ENCODE data around the gene SNF8.
A peak's percentile ranks its signal among the peaks of the same experiment; 100 is the strongest.
"Not testable (repeated sequence)": the region's sequence is repeated elsewhere in the genome, so short reads cannot be mapped to it uniquely, and the experiment has no call there.

The SNF8 gene, protein sequence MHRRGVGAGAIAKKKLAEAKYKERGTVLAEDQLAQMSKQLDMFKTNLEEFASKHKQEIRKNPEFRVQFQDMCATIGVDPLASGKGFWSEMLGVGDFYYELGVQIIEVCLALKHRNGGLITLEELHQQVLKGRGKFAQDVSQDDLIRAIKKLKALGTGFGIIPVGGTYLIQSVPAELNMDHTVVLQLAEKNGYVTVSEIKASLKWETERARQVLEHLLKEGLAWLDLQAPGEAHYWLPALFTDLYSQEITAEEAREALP

GRCh38 chr17:48944515-48945260, at the start of gene SNF8:
TSS of gene SNF8 (minus strand) at chr17:48944842. CDS start at chr17:48944734, 108 bp downstream.
- DNase-seq (ENCODE audit: low read depth in 2 of 2), result peak; percentile 84 to 90

- DNase-seq (ENCODE audit: low read depth in 2 of 2), result no peak
Observed at GRCh38 chr17:48993951-48994350, 49.3 kb upstream of the SNF8 start.

GRCh38 chr17:48993305-48993704, 48.7 kb upstream of the SNF8 start:
- DNase-seq (ENCODE audit: low read depth in 2 of 2), result no peak

- no peak for DNase-seq (ENCODE audit: low read depth in 2 of 2)
Observed at GRCh38 chr17:48992444-48992843, 47.8 kb upstream of the SNF8 start.

- no peak for DNase-seq (ENCODE audit: low read depth in 2 of 2)
Observed at GRCh38 chr17:48990882-48991357, 46.3 kb upstream of the SNF8 start.

GRCh38 chr17:48989100-48989499, 44.5 kb upstream of the SNF8 start:
- no peak for DNase-seq (ENCODE audit: low read depth in 2 of 2)

DNA sequence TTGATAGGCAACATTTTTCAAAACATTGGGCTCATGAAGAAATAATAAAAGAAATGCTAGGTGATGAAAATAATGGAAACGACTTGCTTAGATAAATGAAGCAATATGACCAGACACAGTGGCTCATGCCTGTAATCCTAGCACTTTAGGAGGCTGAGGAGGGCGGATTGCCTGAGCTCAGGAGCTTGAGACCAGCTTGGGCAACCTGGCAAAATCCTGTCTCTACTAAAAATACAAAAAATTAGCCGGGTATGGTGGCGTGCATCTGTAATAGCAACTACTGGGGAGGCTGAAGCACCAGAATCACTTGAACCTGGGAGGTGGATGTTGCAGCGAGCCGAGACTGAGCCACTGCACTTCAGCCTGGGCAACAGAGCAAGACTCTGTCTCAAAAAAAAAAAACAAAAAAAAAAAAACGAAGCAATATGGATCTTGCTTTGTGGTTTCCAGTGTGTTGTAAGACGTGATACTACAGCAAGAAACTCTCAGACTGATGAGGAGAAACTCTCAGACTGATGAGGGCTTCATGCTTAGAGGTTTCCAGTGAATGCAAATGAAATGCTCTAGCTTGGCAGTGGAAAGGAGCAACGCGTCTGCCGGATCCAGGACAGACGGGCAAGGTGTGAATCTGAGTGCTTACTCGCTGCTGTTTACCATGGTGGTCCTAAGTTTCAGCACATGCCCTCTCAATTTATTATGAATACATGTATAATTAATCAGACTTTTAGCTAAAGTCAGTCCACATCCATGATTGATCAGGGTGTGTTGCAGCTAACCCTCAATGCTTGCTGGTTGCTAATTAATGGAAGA, 41.0 kb upstream of the SNF8 start:
- DNase-seq (ENCODE audit: low read depth in 2 of 2), result no peak

- no peak for DNase-seq (ENCODE audit: low read depth in 2 of 2)
Observed at GRCh38 chr17:48981927-48982539, 37.4 kb upstream of the SNF8 start.

GRCh38 chr17:48973806-48974205, 29.2 kb upstream of the SNF8 start:
- DNase-seq (ENCODE audit: low read depth in 2 of 2), result no peak

GRCh38 chr17:48972749-48973097, 28.1 kb upstream of the SNF8 start:
- no peak for DNase-seq (ENCODE audit: low read depth in 2 of 2)

DNA sequence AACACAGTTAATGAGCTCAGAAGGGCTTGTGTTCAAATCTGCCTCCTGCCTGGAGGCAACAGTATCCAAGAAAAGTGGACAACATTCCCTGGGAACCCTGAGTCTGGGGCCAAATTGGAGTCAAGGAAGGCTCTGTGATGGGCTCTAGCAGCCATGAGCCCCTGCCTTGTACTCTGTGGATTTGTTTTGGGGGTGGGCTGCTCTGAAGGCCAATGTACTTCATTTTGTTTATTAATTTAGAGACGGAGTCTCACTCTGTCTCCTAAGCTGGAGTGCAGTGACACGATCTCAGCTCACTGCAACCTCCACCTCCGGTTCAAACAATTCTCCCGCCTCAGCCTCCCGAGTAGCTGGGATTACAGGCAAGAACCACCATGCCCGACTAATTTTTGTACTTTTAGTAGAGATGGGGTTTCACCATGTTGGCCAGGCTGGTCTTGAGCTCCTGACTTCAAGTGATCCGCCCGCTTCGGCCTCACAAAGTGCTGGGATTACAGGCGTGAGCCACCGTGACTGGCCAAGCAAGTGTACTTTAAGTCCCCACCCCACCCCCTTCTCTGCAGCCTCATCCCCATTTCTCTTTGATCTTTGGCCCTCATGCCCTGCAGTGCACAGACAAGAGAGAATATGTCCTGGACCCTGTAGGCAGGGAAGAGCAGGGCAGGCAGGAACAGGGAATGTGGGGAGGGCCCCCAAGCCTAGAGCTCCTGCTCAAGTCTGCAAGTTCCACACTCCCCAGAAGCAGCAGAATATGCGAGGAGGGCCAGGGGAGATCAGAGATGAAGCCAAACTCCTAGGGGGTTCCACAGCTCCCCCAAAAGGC, 26.4 kb upstream of the SNF8 start:
- DNase-seq (ENCODE audit: low read depth in 2 of 2), result no peak

DNA sequence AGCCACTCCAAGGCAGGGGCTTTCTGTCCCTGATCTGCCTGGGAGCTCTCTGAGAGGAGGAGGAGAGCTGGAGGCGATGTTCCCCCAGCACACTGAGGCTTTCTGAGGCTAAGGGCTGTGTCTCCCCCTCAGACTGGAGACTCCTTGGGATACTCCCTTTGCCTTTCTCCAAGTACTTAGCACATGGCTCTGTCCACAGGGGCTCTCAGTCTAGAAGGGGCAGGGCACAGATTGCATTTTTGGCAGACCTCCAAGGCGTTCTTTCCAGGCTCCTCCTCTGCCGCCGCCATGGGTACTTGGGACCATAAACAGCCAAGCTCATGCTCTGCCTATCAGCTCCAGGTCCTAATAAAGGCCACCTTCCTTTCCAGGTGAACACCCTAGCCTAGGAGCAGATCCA, 25.6 kb upstream of the SNF8 start:
- no peak for DNase-seq (ENCODE audit: low read depth in 2 of 2)

GRCh38 chr17:48961516-48962233, 17.0 kb upstream of the SNF8 start:
- no peak for DNase-seq (ENCODE audit: low read depth in 2 of 2)

- DNase-seq (ENCODE audit: low read depth in 2 of 2), result no peak
Observed at GRCh38 chr17:48960834-48961515, 16.3 kb upstream of the SNF8 start.

DNA sequence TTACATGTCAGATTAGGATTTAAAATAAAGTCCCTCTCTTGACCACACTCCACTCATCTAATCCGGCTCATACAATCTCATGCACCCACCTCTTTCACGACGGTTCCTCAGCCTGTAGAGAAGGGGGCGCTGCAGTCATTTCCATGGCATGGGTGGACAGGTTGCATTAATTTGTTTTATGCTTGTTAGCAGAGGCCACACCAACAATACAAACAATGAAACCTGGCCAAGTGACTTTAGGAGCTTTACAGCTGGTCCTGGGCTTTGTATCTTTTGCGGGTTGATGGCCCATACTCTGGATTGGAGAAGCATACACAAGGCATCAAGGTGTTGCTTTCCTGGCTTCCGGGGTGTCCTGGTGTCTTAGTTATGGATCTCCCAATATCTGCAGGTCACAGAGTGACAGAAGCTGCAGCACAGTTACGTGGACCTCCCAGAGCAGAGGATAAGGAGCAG, 9.7 kb upstream of the SNF8 start:
- DNase-seq (ENCODE audit: low read depth in 2 of 2), result no peak

GRCh38 chr17:48952904-48953303, 8.3 kb upstream of the SNF8 start:
- DNase-seq (ENCODE audit: low read depth in 2 of 2), result no peak

- no peak for DNase-seq (ENCODE audit: low read depth in 2 of 2)
Observed at GRCh38 chr17:48951572-48951971, 6.9 kb upstream of the SNF8 start.

DNA sequence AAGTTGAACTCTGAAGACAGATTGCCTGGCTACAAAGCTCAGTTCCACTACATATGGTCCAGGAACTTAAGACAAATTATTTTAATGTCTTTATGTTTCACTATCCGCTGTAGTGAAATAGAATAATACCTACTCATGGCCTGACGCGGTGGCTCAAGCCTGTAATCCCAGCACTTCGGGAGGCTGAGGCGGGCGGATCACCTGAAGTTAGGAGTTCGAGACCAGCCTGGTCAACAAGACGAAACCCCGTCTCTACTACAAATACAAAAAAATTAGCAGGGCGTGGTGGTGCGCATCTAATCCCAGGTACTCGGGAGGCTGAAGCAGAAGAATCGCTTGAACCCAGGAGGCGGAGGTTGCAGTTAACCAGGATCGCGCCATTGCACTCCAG, 614 bp upstream of the SNF8 start:
- not testable (repeated sequence) for DNase-seq (ENCODE audit: low read depth in 2 of 2)

- DNase-seq (ENCODE audit: low read depth in 2 of 2), result no peak
Observed at GRCh38 chr17:48933035-48933434, 11.6 kb downstream of the SNF8 start.

DNA sequence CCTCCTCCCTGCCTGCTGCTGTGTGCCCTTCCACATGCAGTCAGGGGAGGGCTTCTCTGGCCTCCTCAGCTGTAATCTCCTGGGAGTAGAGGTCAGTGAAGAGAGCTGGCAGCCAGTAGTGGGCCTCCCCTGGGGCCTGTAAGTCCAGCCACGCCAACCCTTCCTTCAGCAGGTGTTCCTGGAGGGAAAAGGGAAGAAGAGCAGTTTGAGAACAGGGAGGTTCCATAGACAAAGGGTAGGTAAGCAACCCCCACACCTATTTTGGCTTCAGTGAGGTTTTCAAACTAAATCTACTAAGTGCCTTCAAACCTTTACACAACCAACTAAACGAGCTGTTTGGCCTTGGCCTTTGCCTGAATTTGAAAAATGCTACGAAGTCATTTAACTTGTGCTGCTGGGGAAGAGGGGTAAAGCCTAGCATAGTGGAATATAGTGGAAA, 14.2 kb downstream of the SNF8 start:
- DNase-seq (ENCODE audit: low read depth in 2 of 2), result no peak
